Measurements from ENCODE around the gene RPL36A.

- TF ChIP-seq CTCF (conservative IDR thresholded peaks at IDR 0.05; ENCODE audit: low read length): no peak
- no peak for TF ChIP-seq EZH2phosphoT487 (IDR thresholded peaks at IDR 0.05; ENCODE audit: borderline replicate concordance)
These were observed 19.6 kb downstream of the RPL36A start for GRCh38 chrX:101410461-101410860.
